ENCODE results near the gene TYW5. TPM values are rescaled to one million over a fixed set of nuclear protein-coding genes. Genes with fewer than 3 reads are reported as not detected.

The TYW5 gene
- total RNA-seq, 4 donors from 2014 or later, result 3.0 to 8.8 (median 5.8) TPM

- DNase-seq, result no peak
- TF ChIP-seq POLR2A (IDR thresholded peaks at IDR 0.05) (no peak), CTCF (IDR thresholded peaks at IDR 0.05) (no peak)
- Histone ChIP-seq H3K9me3 (no peaks in the 10 kb centered on the region), H3K4me3 (no peak overlapping the region), H3K27ac (no peak overlapping the region), H3K27me3 (no peaks in the 10 kb centered on the region), H3K36me3 (peaks cover 0 to 51% (median 8%) of the 10 kb centered on the region in 3 donors), H3K4me1 (no peaks in the 10 kb centered on the region)
- intact Hi-C loops (cut with DNase I), result no loop called here
These were observed 26.7 kb downstream of the TYW5 start for GRCh38 chr2:199928626-199929025.

- H3K36me3 ChIP-seq, result peaks cover 0 to 47% (median 8%) of the 10 kb centered on the region in 3 donors
- no peaks in the 10 kb centered on the region for H3K27me3 ChIP-seq
- DNase-seq, result no peak
- H3K27ac ChIP-seq, result no peak overlapping the region
- TF ChIP-seq CTCF (IDR thresholded peaks at IDR 0.05) (no peak), POLR2A (IDR thresholded peaks at IDR 0.05) (no peak)
- WGBS, 2 donors, result 17 to 42% methylated on average over 2 of the region's 2 CpGs
- H3K4me1 ChIP-seq, result no peaks in the 10 kb centered on the region
- H3K4me3 ChIP-seq, result no peak overlapping the region
- intact Hi-C loops (cut with DNase I), result no loop called here
- H3K9me3 ChIP-seq, result no peaks in the 10 kb centered on the region
These were observed 27.1 kb downstream of the TYW5 start for GRCh38 chr2:199928226-199928625.

- TF ChIP-seq POLR2A (IDR thresholded peaks at IDR 0.05), result no peak
- no peak for TF ChIP-seq CTCF (IDR thresholded peaks at IDR 0.05)
- Histone ChIP-seq H3K9me3 (no peaks in the 10 kb centered on the region), H3K27me3 (no peaks in the 10 kb centered on the region), H3K4me1 (no peaks in the 10 kb centered on the region), H3K27ac (no peak overlapping the region), H3K4me3 (no peak overlapping the region), H3K36me3 (peaks cover 0 to 43% (median 0%) of the 10 kb centered on the region in 3 donors)
- 68 to 77% methylated on average over 1 of the region's 1 CpG for WGBS, 2 donors
- intact Hi-C loops (cut with DNase I), result no loop called here
- DNase-seq, result no peak
These were observed 28.5 kb downstream of the TYW5 start for GRCh38 chr2:199926806-199927205.

- peaks cover 0 to 37% (median 0%) of the 10 kb centered on the region in 3 donors for H3K36me3 ChIP-seq
- 62 to 64% methylated on average over 2 of the region's 2 CpGs for WGBS, 2 donors
- intact Hi-C loops (cut with DNase I), result no loop called here
These were observed 31.4 kb downstream of the TYW5 start for GRCh38 chr2:199923924-199924323.

GRCh38 chr2:199922856-199923255 lies 32.4 kb downstream of the TYW5 start:
- Histone ChIP-seq H3K36me3 (peaks cover 0 to 47% (median 0%) of the 10 kb centered on the region in 3 donors), H3K4me3 (no peak overlapping the region), H3K27ac (no peak overlapping the region), H3K4me1 (peaks cover 0 to 12% (median 0%) of the 10 kb centered on the region in 3 donors), H3K27me3 (no peaks in the 10 kb centered on the region), H3K9me3 (no peaks in the 10 kb centered on the region)
- no peak for DNase-seq
- 74 to 76% methylated on average over 4 to 5 of the region's 5 CpGs for WGBS, 2 donors
- intact Hi-C loops (cut with DNase I), result no loop called here
- TF ChIP-seq CTCF (IDR thresholded peaks at IDR 0.05), result no peak
- TF ChIP-seq POLR2A (IDR thresholded peaks at IDR 0.05), result no peak

More at GRCh38 chr2:199923924-199924323, 31.4 kb downstream of the TYW5 start:
- Histone ChIP-seq H3K4me3 (no peak overlapping the region), H3K27ac (no peak overlapping the region), H3K9me3 (no peaks in the 10 kb centered on the region), H3K27me3 (no peaks in the 10 kb centered on the region), H3K4me1 (peaks cover 0 to 12% (median 0%) of the 10 kb centered on the region in 3 donors)
- DNase-seq, result no peak
- no peak for TF ChIP-seq CTCF (IDR thresholded peaks at IDR 0.05)
- no peak for TF ChIP-seq POLR2A (IDR thresholded peaks at IDR 0.05)

Measured in esophagus squamous epithelium (tissue), 5 donors.